Caki2 (cell line): ENCODE measurements around the gene LGALS3BP. TPM values are rescaled to one million over a fixed set of nuclear protein-coding genes. Genes with fewer than 3 reads are reported as not detected.

Experiments
- DNase-seq: peaks from one replicate; pipeline ENCODE4 v3.0.0-alpha.2; 2015; ENCODE audit warnings: low read depth
- in situ Hi-C: cut with HindIII; loops from 2 replicates; pipeline ENCODE4 v1.10.0; 2016; ENCODE audit warnings: low sequenced_read_pairs, low pct_unique_long_range_greater_than_20kb, mixed read lengths
- total RNA-seq: library from RNA; depleted of rRNA; stranded (reverse); fragments of >200 nt; shearing (Covaris generic); gene quantifications from 2 replicates; pipeline ENCODE4 v1.2.3, GENCODE V29; 2014; ENCODE audit warnings: low replicate concordance

LGALS3BP gene
- total RNA-seq, 1 experiment from 2014 or later = 478 TPM

DNA sequence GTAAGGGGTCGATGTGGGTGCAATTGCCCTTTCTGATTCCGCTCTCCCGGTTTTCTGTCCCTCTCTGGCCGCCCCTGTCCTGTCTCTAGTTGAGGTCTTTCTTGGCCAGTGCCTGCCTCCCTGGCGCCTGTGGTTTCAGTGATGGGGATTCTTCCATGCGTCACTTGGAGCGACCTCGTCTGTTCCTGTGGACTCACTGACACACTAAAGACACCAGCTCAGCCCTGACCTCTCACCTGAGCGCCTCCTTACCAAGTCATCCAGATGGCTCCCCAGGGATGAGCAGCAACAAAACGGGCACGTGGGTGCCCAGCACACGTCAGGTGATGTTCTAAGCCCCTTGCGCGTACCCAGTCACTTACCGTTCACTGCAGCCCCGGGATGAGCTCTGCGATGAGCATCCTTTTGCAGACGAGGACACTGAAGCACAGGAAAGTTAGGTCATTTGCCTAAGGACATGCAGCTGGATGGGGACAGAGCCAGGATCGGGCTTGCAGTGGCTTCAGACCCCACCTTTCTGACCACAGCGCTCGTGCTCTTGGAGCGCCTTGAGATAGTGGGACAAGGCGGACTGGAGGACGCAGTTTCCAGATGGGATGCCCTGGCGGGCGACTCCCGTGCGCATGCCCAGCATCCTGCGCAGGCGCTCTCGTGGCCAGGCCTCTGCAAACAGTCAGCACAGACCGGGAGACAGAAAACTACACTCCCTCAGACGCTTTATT is 11.5 kb upstream of the LGALS3BP start:
- in situ Hi-C loops = no loop called here
- DNase-seq = no peak

DNA sequence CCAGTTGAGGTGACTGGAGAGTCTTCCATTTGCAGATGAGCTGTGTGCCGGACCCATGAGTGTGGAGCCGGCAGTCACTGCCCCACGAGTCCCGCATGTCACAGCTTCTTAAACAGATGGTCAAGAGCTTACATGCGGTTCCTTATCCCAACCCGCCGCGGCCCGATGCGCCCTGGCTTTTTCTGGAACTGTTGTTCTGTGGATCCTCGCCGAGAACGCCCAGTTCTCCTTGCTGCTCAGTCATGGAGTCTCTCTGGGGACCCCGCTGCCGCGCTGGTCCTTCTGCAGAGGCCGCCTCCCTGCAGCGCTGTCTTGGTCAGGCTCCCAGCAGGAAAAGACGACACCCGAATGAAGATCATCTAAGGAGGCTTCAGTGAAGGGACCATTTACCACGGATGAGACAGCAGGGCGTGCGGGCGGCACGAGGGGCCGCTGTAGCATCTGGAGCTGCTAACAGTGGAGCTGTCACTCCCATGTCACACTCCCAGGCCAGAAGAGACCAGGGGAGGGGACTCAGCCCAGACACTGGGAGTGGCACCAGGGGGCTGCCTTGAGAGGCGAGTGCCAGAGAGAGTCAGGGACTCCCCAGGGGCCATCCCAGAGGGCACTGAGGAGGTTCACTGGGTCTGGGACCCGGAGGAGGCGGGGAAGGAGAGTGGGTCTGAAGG is 10.8 kb upstream of the LGALS3BP start:
- in situ Hi-C loops = no loop called here
- DNase-seq = no peak

DNA sequence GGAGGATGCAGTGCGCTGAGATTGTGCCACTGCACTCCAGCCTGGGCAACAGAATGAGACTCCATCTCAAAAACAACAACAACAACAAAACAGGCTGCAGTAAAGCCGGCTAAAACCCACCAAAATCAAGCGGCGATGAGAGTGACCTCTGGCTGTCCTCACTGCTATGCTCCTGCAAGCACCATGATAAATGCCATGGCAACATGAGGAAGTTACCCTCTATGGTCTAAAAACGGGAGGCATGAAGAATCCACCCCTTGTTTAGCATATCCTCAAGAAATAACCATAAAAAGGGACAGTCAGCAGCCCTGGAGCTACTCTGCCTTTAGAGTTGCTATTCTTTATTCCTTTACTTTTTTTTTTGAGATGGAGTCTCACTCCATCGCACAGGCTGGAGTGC is 8.4 kb upstream of the LGALS3BP start:
- DNase-seq = no peak
- in situ Hi-C loops = no loop called here

DNA sequence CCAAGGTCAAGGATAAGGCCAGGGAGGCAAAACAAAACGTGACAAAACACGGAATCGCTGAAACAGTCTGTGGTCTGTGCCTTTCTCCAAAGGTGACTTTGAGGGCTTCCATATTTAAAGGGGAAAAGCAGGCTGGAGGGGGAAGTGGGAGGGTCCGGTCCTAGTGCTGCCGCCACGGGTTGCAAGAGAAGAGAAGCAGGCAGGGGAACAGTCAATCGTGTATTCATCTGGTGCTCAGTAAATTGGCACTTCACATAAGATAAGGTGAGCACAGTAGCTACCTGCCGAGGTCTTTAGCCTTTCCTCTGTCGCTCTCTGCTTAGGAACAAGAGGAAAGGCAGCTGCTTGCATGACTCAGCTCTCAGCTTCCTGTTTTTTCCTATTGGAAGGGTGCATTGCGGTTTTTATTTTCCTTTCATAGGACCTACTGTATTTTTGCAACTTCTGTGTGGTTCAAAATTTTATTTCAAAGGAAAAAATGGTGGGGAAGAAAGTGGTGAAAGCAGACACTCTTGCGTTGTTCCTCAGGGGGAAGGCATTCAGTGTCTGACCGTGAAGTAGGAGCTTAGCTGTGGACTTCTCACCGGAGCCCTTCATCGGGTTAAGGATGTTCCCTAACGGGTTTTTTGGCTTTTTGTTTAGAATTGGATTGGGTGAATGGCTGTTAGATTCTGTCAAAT is 7.1 kb upstream of the LGALS3BP start:
- DNase-seq = peak; percentile 49
- in situ Hi-C loops = no loop called here

DNA sequence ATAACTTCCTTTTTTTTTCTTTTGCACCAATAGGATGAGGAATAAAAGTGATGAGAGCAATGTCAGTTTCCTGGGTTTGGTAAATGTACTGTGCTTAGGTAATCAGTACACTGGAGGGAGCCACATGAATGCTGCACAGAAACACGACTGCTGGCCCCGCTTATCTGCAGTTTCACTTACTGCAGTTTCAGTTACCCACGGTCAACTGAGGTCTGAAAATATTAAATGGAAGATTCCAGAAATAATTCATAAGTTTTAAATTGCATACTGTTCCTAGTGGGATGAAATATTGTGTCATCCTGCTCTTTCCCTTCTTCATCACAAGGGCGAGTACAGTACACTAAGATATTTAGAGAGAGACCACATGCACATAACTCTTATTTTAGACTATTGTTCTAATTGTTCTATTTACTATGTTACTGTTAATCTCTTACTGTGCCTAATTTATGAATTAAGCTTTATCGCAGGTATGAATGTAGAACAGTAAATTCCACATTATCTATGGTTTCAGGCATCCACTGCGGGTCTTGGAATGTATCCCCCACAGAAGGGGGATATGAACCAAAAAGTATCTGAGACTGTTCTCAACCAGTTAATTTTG is 6.4 kb upstream of the LGALS3BP start:
- in situ Hi-C loops = no loop called here
- DNase-seq = no peak

DNA sequence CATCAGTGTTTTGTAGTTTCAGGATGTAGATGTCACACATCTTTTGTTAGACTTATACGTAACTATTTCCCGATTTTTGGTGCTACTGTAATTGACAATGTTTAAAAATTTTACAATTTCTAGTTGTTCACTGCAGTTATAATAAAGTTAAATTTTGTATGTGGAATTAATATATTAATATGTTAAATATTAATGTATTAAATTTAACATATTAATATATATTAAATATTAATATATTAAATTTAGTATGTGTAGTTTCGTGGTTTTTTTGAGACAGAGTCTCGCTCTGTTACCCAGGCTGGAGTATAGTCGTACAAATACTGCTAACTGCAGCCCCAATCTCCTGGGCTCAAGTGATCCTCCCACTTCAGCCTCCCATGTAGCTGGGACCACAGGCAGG is 5.7 kb upstream of the LGALS3BP start:
- in situ Hi-C loops = no loop called here
- no peak for DNase-seq

DNA sequence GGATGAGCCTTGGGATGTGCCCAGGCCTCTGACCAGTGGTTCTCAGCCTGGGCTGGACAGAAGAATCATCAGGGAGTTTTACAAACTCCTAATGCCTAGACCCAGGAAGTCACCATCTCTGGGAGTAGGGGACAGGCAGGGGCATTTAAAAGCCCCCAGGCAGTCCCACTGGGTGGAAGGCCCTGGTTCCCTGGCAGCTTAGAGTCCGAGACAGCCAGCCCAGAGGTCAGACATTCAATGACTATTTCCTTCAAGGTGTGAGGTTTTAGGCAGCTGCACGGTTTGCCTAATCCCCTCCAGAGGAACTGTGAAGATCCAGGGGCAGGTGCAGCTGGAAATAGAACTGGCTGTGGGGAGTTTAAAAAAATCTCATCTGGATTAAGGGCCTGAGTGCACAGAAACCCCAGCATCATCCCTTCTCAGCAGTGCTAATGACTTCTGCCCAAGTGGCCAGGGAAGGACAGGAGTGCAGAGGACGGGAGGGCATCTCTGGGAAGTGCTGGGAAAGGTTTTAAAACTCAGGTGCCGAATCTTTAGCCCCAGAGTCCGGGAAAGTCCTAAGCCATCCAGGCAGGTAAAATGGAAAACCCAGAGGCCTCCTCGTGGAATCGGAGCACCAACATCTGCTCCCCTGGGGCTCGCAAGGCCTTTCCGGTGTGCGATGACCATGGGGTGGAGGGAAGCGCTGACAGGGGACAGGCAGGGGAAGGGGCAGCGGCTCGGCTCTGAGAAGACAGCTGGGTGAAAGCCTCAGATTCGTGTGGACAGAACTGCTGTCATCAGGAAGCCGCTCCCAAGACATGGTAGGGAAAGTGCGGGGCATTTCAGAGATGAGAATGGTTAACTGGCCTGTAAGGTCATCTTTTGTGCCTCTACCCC is 1.5 kb upstream of the LGALS3BP start:
- no peak for DNase-seq
- in situ Hi-C loops = no loop called here

DNA sequence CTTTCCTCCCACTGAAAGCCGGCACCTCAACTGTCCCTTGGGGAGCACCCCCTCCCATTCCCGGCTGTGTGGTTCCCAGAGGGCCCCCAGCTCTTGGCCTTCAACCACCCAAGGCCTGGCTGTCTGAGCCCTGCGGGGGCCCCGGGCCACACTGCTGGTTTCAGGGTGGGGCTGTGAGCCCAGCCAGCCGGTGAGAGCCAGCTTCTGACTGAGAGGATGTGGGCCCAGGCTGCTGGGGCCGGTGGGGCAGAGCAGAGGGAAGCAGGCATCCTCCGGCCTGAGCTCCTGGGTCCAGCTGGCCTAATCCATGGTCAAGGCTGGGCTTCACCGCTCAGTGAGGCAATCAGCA is 875 bp upstream of the LGALS3BP start:
- in situ Hi-C loops = no loop called here
- DNase-seq = no peak

DNA sequence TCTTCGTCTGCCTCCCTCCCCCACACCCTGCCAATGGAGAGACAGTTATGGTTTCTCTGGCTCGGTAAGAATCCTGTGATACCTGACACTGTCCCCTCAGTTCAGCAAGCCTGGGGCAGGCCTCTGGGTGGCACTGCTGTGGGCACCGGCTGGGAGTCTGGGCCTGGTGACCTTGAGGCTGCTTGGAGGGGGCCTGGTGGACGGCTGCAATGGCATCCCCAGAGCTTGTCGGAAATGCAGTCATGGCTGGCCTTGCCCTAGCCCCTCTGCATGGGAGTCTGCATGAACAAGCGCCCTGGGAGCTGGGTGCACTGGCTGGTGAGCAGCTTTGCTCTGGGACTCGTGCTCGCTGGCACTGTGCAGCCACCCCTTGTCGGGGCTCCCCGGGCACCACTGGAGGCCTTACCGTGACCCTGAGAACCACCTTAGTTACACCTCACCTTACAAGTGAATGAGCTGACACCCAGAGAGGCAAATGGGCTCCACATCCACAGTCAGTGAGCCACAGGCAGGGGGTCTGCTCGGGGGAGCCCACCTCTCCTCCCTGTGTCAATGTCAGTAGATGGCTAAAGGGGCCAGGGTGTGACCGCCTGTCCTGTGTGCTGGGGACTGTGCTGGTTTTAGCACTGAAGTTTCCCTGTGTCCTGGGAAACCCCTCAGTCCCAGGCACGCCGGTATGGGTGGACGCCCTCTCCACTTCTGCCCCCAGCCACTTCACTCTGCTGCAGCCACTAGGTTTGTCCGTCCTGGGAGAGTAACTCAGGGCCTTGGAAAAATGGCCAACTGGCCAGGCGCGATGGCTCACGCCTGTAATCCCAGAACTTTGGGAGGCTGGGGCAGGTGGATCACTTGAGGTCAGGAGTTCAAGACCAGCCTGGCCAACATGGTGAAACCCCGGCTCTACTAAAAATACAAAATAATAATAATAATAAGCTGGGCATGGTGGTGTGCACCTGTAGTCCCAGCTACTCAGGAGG is 1.4 kb downstream of the LGALS3BP start:
- no peak for DNase-seq
- in situ Hi-C loops = no loop called here

DNA sequence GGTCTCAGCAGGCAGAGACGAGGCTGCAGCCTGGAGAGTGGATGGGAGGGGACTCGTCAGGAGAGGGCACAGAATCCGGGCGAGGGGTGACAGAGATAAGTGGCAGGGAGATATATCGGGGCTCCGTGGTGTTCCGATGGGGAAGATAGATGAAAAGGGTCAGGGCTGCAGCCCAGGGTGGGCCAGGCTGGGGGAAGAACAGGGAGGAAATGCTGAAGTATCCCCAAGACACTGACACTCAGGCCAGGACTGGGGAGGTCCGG is 2.1 kb downstream of the LGALS3BP start:
- in situ Hi-C loops = no loop called here
- no peak for DNase-seq

DNA sequence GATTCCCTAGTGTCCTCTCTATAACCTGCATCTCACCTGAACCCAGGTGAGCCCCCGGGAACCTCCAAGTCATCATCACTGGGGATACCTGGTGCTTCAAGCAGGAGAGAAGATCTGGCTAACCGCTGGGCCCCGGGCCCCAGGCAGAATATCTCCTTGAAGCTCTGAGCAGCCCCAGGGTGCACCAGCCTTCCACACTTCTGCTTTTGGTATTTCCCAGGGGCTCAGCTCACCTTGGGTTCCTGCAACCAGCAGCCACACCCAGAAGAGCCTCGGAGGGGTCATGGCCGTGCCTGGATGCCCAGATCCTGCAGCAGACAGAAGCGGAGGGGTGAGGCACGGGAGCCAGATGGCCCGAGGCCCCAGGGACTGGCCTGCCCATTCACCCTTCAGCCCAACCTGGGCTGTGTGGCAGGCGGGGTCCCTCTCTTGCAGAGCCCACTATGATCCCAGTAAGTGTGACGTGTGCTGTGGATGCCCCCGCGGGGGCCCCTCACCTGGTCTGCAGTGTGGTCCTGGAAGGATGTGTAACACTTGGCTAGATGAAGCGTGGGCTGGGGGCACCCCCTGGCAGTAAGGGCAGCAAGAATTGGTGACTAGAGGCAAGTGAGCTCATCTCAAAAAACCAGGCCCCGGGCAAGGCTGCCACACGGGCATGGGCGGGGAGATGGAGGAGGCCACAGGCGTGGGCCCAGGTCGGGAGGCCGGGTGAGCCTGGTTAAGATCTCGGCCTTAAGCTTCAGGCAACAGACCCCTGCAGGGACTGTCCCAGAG is 2.6 kb downstream of the LGALS3BP start:
- no peak for DNase-seq
- in situ Hi-C loops = no loop called here

DNA sequence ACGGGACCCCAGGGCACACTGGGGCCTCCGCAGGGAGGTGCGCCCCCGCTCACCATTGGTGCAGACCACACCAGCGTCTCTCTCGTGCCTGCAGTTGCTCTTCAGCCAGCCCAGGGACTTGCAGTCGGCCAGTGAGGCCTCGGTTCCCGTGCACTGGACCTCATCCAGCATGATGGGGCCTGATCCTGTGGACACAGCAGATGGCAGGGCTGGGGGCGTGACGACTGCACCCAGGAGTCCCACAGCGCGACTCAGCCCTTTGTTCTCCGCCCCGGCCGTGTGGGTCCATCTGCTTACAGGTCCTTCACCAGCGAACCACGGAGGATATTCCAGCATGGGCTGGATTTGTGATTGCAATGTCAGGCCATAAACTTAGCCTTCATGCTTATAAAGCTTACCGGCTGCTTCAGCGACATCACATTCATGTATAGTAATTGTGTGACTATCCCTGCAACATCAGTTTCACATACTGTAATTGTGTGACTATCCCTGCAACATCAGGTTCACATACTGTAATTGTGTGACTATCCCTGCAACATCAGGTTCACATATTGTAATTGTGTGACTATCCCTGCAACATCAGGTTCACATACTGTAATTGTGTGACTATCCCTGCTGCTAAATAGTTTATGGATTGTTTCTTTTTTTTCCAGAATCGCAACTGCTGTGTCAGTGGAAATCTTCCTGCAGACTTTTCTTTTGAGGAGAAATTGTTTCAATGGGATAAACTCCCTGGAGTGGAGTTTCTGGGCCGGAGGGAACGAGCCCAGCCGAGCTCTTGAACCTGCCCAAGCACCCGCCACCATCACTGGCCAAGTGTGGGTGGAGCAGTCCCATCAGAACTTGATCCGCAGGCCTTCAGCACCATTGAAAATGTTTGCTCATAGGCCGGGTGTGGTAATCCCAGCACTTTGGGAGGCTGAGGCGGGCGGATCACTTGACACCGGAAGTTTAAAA is 4.8 kb downstream of the LGALS3BP start:
- in situ Hi-C loops = no loop called here
- DNase-seq = peak; percentile 41

DNA sequence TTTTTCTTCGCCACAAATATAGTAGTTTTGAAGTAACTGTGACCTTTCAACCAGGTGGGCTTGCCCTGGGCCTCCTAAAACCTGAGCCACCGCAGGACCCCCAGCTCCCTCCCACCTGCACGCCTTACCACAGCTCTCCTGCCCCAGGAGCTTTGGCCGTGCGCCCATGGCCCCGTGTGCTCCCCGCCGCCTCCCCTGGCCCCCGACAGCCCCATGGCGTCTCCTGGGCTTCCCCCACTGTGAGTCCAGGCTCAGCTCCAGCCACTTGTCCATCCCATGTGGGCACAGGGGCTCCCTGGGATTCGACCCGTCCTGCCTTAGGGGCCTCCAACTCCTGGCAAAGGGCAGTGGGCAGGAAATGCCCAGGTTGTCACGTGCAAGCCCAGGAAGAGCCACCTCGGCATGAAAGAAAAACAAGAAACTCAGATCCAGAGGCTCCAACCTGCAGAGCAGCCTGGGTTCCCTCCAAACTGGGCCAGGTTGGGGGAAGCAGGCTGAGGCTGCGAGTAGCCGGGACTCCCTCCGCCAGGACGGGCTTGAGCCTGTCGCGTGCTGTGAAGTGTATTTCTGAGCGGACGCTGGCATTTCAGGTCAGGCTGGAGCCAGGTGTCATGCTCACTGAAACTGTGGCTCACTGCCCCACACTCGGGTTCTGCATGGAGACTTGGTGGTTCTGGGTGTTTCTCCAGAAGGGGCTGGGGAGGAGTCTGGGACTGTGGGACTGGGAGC is 5.8 kb downstream of the LGALS3BP start:
- no peak for DNase-seq
- in situ Hi-C loops = no loop called here

DNA sequence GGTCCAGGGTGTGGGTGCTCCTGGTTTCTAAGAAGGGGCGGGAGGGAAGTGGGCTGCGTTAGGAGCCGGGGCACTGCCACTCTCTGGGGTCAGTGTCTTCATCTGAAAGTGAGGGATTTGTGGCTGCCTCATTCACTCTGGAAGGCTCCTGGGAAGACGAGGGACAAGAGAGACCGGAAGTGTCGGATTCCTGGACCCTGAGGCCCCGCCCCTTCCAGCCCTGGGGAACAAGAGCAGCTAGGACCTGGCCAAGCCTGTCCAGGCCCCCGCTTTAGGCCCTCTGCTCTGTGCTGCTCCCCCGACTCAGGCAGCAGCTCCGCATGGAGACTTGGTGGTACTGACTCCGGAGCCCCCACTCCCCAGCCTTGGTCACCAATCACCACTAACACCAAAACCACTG is 6.5 kb downstream of the LGALS3BP start:
- in situ Hi-C loops = no loop called here
- DNase-seq = no peak

DNA sequence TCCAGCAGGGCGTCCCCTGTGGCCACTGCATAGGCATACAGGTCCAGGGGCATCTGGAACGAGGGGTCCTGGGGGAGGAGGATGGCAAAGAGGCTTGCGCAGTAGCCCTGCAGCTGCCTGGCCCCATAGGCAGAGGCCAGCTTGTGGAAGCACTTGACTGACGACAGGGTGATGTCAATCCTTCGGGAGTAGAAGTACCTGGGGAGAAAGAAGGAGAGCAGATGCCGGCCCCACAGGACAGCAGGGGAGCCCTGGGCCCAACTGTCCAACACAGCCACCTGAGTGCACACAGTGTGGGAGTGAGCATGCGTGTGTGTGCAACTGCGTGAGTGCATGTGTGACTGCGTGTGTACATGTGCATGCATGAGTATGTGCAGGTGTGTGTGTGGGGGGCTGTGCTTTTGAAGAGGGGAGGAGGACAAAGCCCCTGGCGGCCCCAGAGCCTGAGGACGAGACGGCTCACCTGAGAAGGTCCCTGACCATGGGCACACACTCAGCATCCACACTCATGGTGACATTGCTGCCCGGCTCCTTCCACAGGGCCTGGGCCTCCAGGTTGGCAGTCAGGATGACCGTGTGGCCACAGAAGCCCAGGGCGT is 7.1 kb downstream of the LGALS3BP start:
- in situ Hi-C loops = no loop called here
- DNase-seq = no peak
